Endothelial cell of umbilical vein (primary cell): ENCODE results near the gene TSHZ3. TPM values are rescaled to one million over a fixed set of nuclear protein-coding genes. Genes with fewer than 3 reads are reported as not detected.

Source experiments
- BruUV-seq: library from RNA; stranded (reverse); fragments of 400-500 nt; replicated peaks from 2 replicates; lab custom pipeline; 2021; lab: Mats Ljungman, UMichigan
- CTCF ChIA-PET: fragments of 300-600, 350-600 bp; sonication (Branson Sonifier 250); formaldehyde crosslinking; loops from one replicate; lab custom pipeline; 2021; ENCODE audit warnings: antibody characterized with exemption, inconsistent platforms; lab: Charles Lee
- POLR2A ChIA-PET: fragments of 300-600, 350-600 bp; sonication (Branson Sonifier 250); formaldehyde crosslinking; loops from one replicate; lab custom pipeline; 2021; ENCODE audit warnings: antibody characterized with exemption, inconsistent platforms; lab: Charles Lee
- DNase-seq: peaks from one replicate; pipeline ENCODE4 v3.0.0-alpha.2; 2011; ENCODE audit warnings: low read depth, low spot score
- FAIRE-seq: peaks from 2 replicates; lab custom pipeline; 2011; peaks lifted over from hg19 to GRCh38; lab: Jason Lieb, UNC
- H2AFZ ChIP-seq: 2 replicates; pipeline ENCODE4 v1.6.0; 2012; ENCODE audit warnings: low read depth, low read length, control low read depth, inconsistent platforms
- H3K27ac ChIP-seq: 2 replicates; pipeline ENCODE4 v1.5.1; 2011; ENCODE audit warnings: low read depth, mild to moderate bottlenecking, control low read depth, low read length, moderate library complexity; ENCODE audit not compliant: insufficient read depth
- H3K27me3 ChIP-seq, 2 experiments: 2 replicates each; pipeline versions ENCODE4 v1.6.0 to v1.6.1; 2011; ENCODE audit warnings: low read length in 2 of 2, mixed read lengths in 1 of 2; ENCODE audit not compliant: control insufficient read depth in 2 of 2, insufficient read depth in 2 of 2
- H3K36me3 ChIP-seq, 2 experiments: 2 replicates in 1 of 2; 3 replicates in 1 of 2; pipeline ENCODE4 v1.5.1; 2011; ENCODE audit warnings: low read length in 2 of 2, mild to moderate bottlenecking in 1 of 2, moderate library complexity in 1 of 2; ENCODE audit not compliant: control insufficient read depth in 2 of 2, insufficient read depth in 2 of 2; ENCODE audit errors: extremely low read depth in 1 of 2
- H3K4me1 ChIP-seq: 3 replicates; pipeline ENCODE4 v1.5.1; 2011; ENCODE audit warnings: mild to moderate bottlenecking, low read length; ENCODE audit not compliant: control insufficient read depth, insufficient read depth; ENCODE audit errors: extremely low read depth
- H3K4me2 ChIP-seq: 2 replicates; pipeline ENCODE4 v1.6.1; 2011; ENCODE audit warnings: low read length, control low read depth, mixed read lengths; ENCODE audit not compliant: insufficient read depth
- H3K4me3 ChIP-seq, 3 experiments: fragments of 200-600 bp in 1 of 3; sonication (generic), shearing (Covaris generic) in 1 of 3; replicated peaks in 1 of 3; 2 replicates each; pipeline ENCODE4 v1.5.1; 2011 to 2016; ENCODE audit warnings: control low read depth in 3 of 3, low read length in 3 of 3, mild to moderate bottlenecking in 2 of 3, inconsistent platforms in 1 of 3, low read depth in 1 of 3, moderate library complexity in 1 of 3; ENCODE audit not compliant: insufficient read depth in 1 of 3
- H3K79me2 ChIP-seq: 2 replicates; pipeline ENCODE4 v1.6.0; 2012; ENCODE audit warnings: low read length, inconsistent platforms; ENCODE audit not compliant: control insufficient read depth, insufficient read depth
- H3K9ac ChIP-seq: replicated peaks from 2 replicates; pipeline ENCODE3; 2011; ENCODE audit warnings: low read length, control low read depth; ENCODE audit not compliant: insufficient read depth; ENCODE audit errors: extremely low read depth
- H3K9me1 ChIP-seq: replicated peaks from 3 replicates; pipeline ENCODE4 v1.6.0; 2011; ENCODE audit warnings: mild to moderate bottlenecking, low read length; ENCODE audit not compliant: control insufficient read depth, insufficient read depth; ENCODE audit errors: extremely low read depth
- H3K9me3 ChIP-seq: replicated peaks from 2 replicates; pipeline ENCODE4 v1.5.1; 2012; ENCODE audit warnings: low read length, inconsistent platforms; ENCODE audit not compliant: control insufficient read depth, insufficient read depth
- H4K20me1 ChIP-seq: replicated peaks from 2 replicates; pipeline ENCODE3; 2011; ENCODE audit warnings: mild to moderate bottlenecking, low read length; ENCODE audit not compliant: control insufficient read depth, insufficient read depth; ENCODE audit errors: extremely low read depth
- CTCF ChIP-seq, 2 donors: IDR thresholded peaks; 1 replicate in 1 of 2; 2 replicates in 1 of 2; pipeline ENCODE4 v1.5.1; 2011; ENCODE audit warnings: low read length in 2 of 2, mild to moderate bottlenecking in 2 of 2, moderate library complexity in 2 of 2, control low read depth in 1 of 2, inconsistent platforms in 1 of 2, low read depth in 1 of 2; ENCODE audit not compliant: insufficient read depth in 1 of 2; ENCODE audit errors: extremely low read depth in 1 of 2
- EZH2 ChIP-seq: IDR thresholded peaks from 2 replicates; pipeline ENCODE4 v1.6.1; 2012; ENCODE audit warnings: borderline replicate concordance, low read depth, mild to moderate bottlenecking, moderate library complexity, low read length, inconsistent platforms; ENCODE audit not compliant: severe bottlenecking
- FOS ChIP-seq: IDR thresholded peaks from 2 replicates; pipeline ENCODE4 v1.6.1; 2011; ENCODE audit warnings: mild to moderate bottlenecking, low read length, moderate library complexity, borderline replicate concordance; ENCODE audit not compliant: insufficient read depth
- GATA2 ChIP-seq: IDR thresholded peaks from 2 replicates; pipeline ENCODE4 v1.7.0; 2011; ENCODE audit warnings: low read depth, mild to moderate bottlenecking, moderate library complexity, mixed read lengths, low read length; ENCODE audit not compliant: insufficient read length, insufficient read depth
- JUN ChIP-seq: IDR thresholded peaks from 2 replicates; pipeline ENCODE4 v1.6.1; 2011; ENCODE audit warnings: borderline replicate concordance, low read depth; ENCODE audit not compliant: insufficient read length, insufficient read depth
- MYC ChIP-seq: IDR thresholded peaks from one replicate; pipeline ENCODE4 v1.6.1; 2011; ENCODE audit warnings: mild to moderate bottlenecking, low read depth, low read length
- POLR2A ChIP-seq: IDR thresholded peaks from 2 replicates; pipeline ENCODE4 v1.6.1; 2012; ENCODE audit warnings: low read depth, mild to moderate bottlenecking, control low read depth, low read length
- POLR2AphosphoS5 ChIP-seq: IDR thresholded peaks from 2 replicates; pipeline ENCODE4 v1.6.1; 2012; ENCODE audit warnings: low read depth, mild to moderate bottlenecking, control low read depth, low read length, moderate library complexity; ENCODE audit not compliant: insufficient read depth
- dilution Hi-C: fragments of 300-500 bp; cut with MboI; formaldehyde crosslinking; loops from one replicate; pipeline ENCODE4 v1.15.0; 2019; ENCODE audit warnings: low sequenced_read_pairs; ENCODE audit not compliant: extremely low pct_ligation_motif_present
- intact Hi-C: fragments of 100-400 bp; cut with micrococcal nuclease; formaldehyde crosslinking; loops from one replicate; pipeline ENCODE4 v1.10.0; 2022
- polyA plus RNA-seq, 4 experiments: library from polyadenylated mRNA; depleted of rRNA in 3 of 4; stranded (reverse) in 3 of 4; unstranded in 1 of 4; fragments of >200 nt; gene quantifications; 2 replicates each; pipeline versions ENCODE4 v1.2.1 to v1.2.3, GENCODE V29; 2011 to 2012; ENCODE audit warnings: missing spikeins in 1 of 4
- total RNA-seq: library from RNA; stranded (reverse); gene quantifications from 2 replicates; pipeline ENCODE4 v1.2.3, GENCODE V29; 2021
- TF ChIP-seq, protein P1 (sequence below): IDR thresholded peaks from 2 replicates; pipeline ENCODE4 v1.6.1; 2011; ENCODE audit not compliant: insufficient read depth, insufficient read length

TSHZ3 gene
- total and polyA plus RNA-seq, 2 donors (not counting 3 experiments of a cell fraction or from before 2014, with no cell fraction given) = 1.2 to 6.2 TPM

- TF ChIP-seq FOS (no peak), GATA2 (no peak), POLR2AphosphoS5 (no peak), POLR2A (no peak), MYC (no peak), JUN (no peak), CTCF (IDR thresholded peaks at IDR 0.05; ENCODE audit: extremely low read depth in 1 of 2, insufficient read depth in 1 of 2, low read depth in 1 of 2, low read length in 2 of 2) (no peak), EZH2 (no peak)
- TF ChIP-seq, protein P1, sequence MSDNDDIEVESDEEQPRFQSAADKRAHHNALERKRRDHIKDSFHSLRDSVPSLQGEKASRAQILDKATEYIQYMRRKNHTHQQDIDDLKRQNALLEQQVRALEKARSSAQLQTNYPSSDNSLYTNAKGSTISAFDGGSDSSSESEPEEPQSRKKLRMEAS = no peak
- Histone ChIP-seq H3K27me3 (no peaks in the 10 kb centered on the region), H3K36me3 (no peaks in the 10 kb centered on the region), H3K9me3 (no peaks in the 10 kb centered on the region), H3K4me2 (no peak overlapping the region), H3K4me3 (no peak overlapping the region), H3K9ac (no peak overlapping the region), H3K9me1 (no peaks in the 10 kb centered on the region), H3K27ac (no peak overlapping the region), H2AFZ (no peak overlapping the region), H4K20me1 (no peaks in the 10 kb centered on the region), H3K4me1 (no peaks in the 10 kb centered on the region), H3K79me2 (no peaks in the 10 kb centered on the region)
- no TSS peak for BruUV-seq
- FAIRE-seq (no peak), DNase-seq (no peak)
- ChIA-PET CTCF (no interaction called here), POLR2A (no interaction called here)
- intact Hi-C loops (no loop called here), dilution Hi-C loops (no loop called here)
These were observed 74.2 kb downstream of the TSHZ3 start for GRCh38 chr19:31275068-31275334.
